CD4-positive, alpha-beta T cell treated with Interleukin-6 at 100 ng/mL for 8 hours (primary cell): ENCODE results near the gene PAK1IP1.
"Not testable (repeated sequence)": the region's sequence is repeated elsewhere in the genome, so short reads cannot be mapped to it uniquely, and the experiment has no call there.

Experiments
- DNase-seq: peaks from one replicate; pipeline ENCODE4 v3.0.0-alpha.2; 2020; ENCODE audit warnings: mixed read lengths, low spot score

PAK1IP1 gene

GRCh38 chr6:10692965-10693538, 1.7 kb upstream of the PAK1IP1 start:
- no peak for DNase-seq

- no peak for DNase-seq
Observed at GRCh38 chr6:10695086-10695657, 400 bp downstream of the PAK1IP1 start.

- DNase-seq: no peak
Observed at GRCh38 chr6:10696655-10697054, 1.9 kb downstream of the PAK1IP1 start.

GRCh38 chr6:10713962-10714361, 19.2 kb downstream of the PAK1IP1 start:
- DNase-seq: no peak

- DNase-seq: no peak
Observed at GRCh38 chr6:10719296-10719963, 24.7 kb downstream of the PAK1IP1 start.

- DNase-seq: no peak
Observed at GRCh38 chr6:10719964-10720264, 25.1 kb downstream of the PAK1IP1 start.

GRCh38 chr6:10720265-10720959, 25.6 kb downstream of the PAK1IP1 start:
- DNase-seq: peak; percentile 36

- DNase-seq: not testable (repeated sequence)
Observed at GRCh38 chr6:10720960-10721849, 26.4 kb downstream of the PAK1IP1 start.

- DNase-seq: no peak
Observed at GRCh38 chr6:10721850-10722569, 27.2 kb downstream of the PAK1IP1 start.

- DNase-seq: no peak
Observed at GRCh38 chr6:10722570-10722819, 27.7 kb downstream of the PAK1IP1 start.

- DNase-seq: peak; percentile 81
Observed at GRCh38 chr6:10722820-10723566, 28.2 kb downstream of the PAK1IP1 start, which contains the start of gene TMEM14C. Gene TMEM14C (plus strand): TSS chr6:10723070. CDS start chr6:10724614, 1,544 bp downstream.

GRCh38 chr6:10723567-10723881, 28.8 kb downstream of the PAK1IP1 start:
- no peak for DNase-seq

- DNase-seq: no peak
Observed at GRCh38 chr6:10725044-10725443, 30.3 kb downstream of the PAK1IP1 start.

GRCh38 chr6:10725716-10726115, 30.9 kb downstream of the PAK1IP1 start:
- no peak for DNase-seq

- DNase-seq: no peak
Observed at GRCh38 chr6:10730254-10730653, 35.5 kb downstream of the PAK1IP1 start.

- DNase-seq: no peak
Observed at GRCh38 chr6:10733151-10733715, 38.5 kb downstream of the PAK1IP1 start.

- no peak for DNase-seq
Observed at GRCh38 chr6:10733863-10734262, 39.1 kb downstream of the PAK1IP1 start.

- DNase-seq: no peak
Observed at GRCh38 chr6:10736731-10737130, 42.0 kb downstream of the PAK1IP1 start.

GRCh38 chr6:10740061-10740460, 45.3 kb downstream of the PAK1IP1 start:
- DNase-seq: no peak

GRCh38 chr6:10741643-10742042, 46.9 kb downstream of the PAK1IP1 start:
- not testable (repeated sequence) for DNase-seq

- DNase-seq: no peak
Observed at GRCh38 chr6:10742251-10742650, 47.5 kb downstream of the PAK1IP1 start.
